Epithelial cell of esophagus (primary cell): ENCODE data around the gene THEM4.

Source experiments
- DNase-seq: peaks from one replicate; pipeline ENCODE4 v3.0.0; 2010; ENCODE audit warnings: low read depth
- H3K4me3 ChIP-seq: 2 replicates; pipeline ENCODE4 v1.5.1; 2011; ENCODE audit warnings: mild to moderate bottlenecking, low read length, control low read depth
- TF ChIP-seq, protein P1 (sequence below): IDR thresholded peaks from 2 replicates; pipeline ENCODE4 v1.5.1; 2011; ENCODE audit warnings: low read depth, mild to moderate bottlenecking, low read length, control low read depth, inconsistent platforms; ENCODE audit not compliant: insufficient read depth; ENCODE audit errors: missing control alignments

The THEM4 gene

DNA sequence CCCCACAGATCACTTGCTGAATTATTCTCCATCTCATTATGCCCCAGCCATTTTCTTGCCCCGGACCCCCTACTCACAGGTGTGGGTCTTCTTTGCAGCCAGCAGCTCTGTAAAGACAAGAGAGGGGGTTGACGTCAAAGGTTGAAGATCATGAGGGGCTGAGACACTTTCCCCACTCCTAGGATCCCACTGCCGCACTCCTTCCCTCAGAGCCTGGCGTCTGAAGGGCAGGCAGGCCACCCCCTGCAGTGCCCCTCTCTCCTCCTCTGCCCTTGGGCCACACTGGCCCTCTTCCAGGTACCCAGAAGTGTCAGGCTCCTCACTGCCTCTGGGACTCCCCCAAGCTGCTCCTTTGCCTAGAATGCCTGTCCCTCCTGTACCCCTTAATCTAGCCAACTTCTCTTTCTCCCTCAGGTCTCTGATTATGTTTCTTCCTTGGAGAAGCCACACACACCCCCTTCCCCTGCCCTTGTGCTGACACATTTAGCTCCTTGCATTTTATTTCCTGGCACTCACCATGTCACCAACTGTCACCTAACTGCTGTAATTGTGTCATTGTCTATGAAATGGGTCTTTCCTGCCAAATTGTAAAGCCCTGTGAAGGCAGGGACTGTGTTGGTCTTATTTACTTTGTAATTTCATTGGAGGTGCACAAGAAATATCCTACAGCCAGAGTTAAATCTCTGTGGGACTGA, 79.8 kb downstream of the THEM4 start:
- no peak overlapping the region for H3K4me3 ChIP-seq
- TF ChIP-seq, protein P1, sequence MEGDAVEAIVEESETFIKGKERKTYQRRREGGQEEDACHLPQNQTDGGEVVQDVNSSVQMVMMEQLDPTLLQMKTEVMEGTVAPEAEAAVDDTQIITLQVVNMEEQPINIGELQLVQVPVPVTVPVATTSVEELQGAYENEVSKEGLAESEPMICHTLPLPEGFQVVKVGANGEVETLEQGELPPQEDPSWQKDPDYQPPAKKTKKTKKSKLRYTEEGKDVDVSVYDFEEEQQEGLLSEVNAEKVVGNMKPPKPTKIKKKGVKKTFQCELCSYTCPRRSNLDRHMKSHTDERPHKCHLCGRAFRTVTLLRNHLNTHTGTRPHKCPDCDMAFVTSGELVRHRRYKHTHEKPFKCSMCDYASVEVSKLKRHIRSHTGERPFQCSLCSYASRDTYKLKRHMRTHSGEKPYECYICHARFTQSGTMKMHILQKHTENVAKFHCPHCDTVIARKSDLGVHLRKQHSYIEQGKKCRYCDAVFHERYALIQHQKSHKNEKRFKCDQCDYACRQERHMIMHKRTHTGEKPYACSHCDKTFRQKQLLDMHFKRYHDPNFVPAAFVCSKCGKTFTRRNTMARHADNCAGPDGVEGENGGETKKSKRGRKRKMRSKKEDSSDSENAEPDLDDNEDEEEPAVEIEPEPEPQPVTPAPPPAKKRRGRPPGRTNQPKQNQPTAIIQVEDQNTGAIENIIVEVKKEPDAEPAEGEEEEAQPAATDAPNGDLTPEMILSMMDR: no peak

DNA sequence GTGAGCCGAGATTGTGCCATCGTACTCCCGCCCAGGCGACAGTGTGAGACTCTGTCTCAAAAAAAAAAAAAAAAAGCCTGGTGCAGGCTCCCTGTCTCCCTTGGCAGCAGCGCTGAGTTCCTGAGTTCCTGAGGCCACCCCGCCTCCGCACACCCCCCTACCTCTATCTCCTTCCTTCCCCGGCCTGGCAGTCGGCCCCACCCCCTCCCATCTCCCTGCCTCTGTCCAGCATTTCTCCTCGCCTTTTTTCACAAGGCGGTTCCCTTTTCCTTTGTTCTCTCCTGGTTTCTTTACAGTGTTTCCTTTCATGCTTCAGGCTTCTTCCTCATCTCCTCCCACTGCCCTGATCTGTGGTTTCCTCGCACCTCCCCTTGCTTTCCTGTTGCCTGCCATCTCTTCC, 80.4 kb downstream of the THEM4 start:
- H3K4me3 ChIP-seq: no peak overlapping the region
- TF ChIP-seq, protein P1: no peak
- DNase-seq: peak; percentile 60

More for the DNA sequence above, 79.8 kb downstream of the THEM4 start:
- no peak for DNase-seq

DNA sequence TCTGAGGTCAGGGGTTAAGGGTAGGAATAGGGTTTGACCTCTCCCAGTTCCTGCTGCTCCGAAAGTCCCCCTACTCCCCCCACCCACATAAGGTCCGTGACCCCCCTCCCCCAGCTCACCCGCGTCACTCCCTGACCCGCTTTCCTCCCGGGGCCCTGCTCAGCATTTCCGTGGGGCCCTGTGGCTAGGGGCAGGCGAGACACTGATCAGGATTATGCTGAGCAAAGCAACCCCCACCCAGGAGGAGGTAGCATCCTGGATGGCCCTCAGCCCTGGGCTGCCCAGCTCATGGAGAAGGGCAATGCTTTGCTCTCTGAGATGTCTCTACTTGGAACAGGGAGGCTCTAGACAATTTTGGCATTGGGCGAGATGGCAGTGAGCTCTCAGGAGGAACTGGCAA, 81.5 kb downstream of the THEM4 start:
- no peak for DNase-seq
- no peak overlapping the region for H3K4me3 ChIP-seq
- TF ChIP-seq, protein P1: no peak

DNA sequence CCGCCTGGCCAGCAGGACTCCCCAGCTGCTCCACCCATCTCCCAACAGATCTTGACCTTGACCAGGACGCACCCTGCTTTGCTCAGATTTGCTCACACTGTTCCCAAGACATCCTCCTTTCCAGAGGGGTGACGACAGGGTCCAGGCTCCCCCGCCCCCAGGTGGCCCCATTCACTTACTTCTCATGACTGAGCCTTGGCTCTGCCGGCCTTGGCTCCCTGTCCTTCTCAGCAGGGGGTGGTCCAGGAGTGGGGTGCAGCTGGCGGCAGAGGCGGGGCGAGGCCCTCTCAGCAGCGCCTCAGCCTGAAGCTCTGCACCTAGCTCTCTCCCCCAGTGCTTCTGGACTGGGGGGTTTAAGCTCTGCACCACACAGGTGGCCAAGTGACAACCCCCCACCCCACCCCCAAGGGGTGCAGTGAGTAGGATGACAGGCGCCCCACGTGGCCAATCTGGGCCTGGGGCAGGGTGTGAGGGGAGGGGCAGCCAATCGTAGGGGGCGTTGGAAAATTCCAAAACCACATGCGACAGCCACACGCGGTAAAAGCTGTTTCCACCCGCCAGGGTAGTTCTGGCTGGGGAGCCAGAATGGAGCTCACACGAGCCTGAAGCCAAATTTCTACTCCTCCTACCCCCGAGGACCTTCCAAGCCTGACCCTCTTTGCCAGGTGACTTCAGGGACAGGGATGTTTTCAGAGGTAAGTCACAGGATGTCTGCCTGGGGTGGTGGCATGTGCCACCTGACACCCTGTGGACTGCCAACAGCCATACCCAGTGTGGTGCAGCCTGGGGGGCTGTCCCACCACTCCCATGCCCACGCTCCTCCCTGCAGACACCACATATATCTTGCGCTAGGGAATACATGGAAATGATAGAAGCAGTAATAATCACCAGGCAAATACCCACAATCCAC, 83.3 kb downstream of the THEM4 start:
- H3K4me3 ChIP-seq: no peak overlapping the region
- TF ChIP-seq, protein P1: no peak
- no peak for DNase-seq

DNA sequence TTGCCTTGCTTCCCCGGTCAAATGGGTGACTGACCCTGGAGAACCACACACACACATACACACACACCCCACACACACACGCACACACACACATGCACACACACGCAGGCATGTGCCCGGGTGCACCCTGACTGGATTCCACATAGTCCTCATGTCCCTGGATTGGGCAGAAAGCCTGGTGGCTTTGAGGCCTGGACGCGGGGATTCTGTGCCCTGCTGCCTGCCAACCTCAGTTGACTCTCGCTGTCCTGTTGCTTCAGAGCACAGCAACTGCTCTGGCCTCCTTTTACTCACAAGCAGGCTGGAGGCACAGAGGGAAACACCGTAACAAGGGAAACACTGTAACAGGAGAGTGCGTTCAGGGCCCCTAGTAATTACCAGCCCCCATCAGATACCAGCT, 84.1 kb downstream of the THEM4 start:
- H3K4me3 ChIP-seq: no peak overlapping the region
- TF ChIP-seq, protein P1: no peak
- DNase-seq: no peak
